ENCODE measurements around the gene ATP10D. TPM values are rescaled to one million over a fixed set of nuclear protein-coding genes. Genes with fewer than 3 reads are reported as not detected.

ATP10D gene
- 27.5 TPM for total RNA-seq

DNA sequence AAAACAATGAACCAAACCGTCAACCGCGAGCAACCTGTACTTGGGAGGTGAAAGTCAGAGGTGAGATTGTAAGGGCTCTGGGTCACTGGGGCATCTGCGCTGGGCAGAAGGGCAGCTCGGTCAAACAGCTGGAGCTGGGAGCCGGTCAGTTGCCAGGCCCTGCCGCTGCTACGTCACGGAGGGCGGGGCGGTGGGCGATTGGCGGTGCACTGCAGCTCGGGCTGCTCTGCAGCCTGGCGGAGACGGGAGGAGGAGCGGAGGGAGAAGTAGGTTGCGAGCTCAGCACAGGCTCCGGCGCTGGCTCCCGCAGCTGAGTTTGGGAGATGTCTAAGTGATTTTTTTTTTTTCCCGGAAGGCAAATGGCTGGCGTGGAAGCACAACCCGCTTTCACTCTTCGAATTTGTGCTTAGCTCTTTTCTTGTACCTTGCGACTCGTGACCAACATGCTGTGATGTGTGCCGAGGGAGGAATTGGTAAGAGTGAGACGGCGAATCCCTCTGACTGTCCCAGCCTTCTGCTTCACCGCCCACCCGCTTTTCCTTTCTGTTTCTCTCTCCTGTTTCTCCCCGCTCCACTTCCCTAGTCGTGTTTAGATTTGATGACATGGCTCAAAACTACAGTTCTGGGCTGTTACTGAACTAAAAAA, at the start of gene ATP10D:
Gene ATP10D (plus strand): TSS at position 229 of the 646 bp plus-strand sequence. CDS start 27,266 bp downstream, outside the sequence.

GRCh38 chr4:47463235-47463956, 21.7 kb upstream of the ATP10D start, which contains the start of gene COMMD8:
Gene COMMD8, minus strand, starts transcription at chr4:47463702. Its CDS starts 51 bp downstream, at chr4:47463651.

Other genes starting within 250 kb of the ATP10D start
- 16.5 TPM for gene COMMD8, start 21.6 kb upstream of the ATP10D start, total RNA-seq

Measured in camera-type eye (tissue), 1 donor.